GM21515 (cell line): ENCODE measurements around the gene SSBP3.
"Not testable (repeated sequence)": the region's sequence is repeated elsewhere in the genome, so short reads cannot be mapped to it uniquely, and the experiment has no call there.

Experiments
- ATAC-seq: cut with Tn5 transposase; IDR thresholded peaks from one replicate; pipeline ENCODE4 v1.9.1; 2021; ENCODE audit not compliant: unreplicated experiment

SSBP3 gene

GRCh38 chr1:54406339-54407153, at the start of gene SSBP3:
SSBP3 (minus strand) TSS chr1:54406394.
- peak; percentile 85 for ATAC-seq

GRCh38 chr1:54453509-54453908, 47.3 kb upstream of the SSBP3 start:
- no peak for ATAC-seq

- no peak for ATAC-seq
Observed at GRCh38 chr1:54453022-54453421, 46.8 kb upstream of the SSBP3 start.

GRCh38 chr1:54449431-54449830, 43.2 kb upstream of the SSBP3 start:
- ATAC-seq = not testable (repeated sequence)

- ATAC-seq = not testable (repeated sequence)
Observed at GRCh38 chr1:54448801-54449200, 42.6 kb upstream of the SSBP3 start.

GRCh38 chr1:54447081-54447480, 40.9 kb upstream of the SSBP3 start:
- not testable (repeated sequence) for ATAC-seq

- ATAC-seq = no peak
Observed at GRCh38 chr1:54442185-54442584, 36.0 kb upstream of the SSBP3 start.

- ATAC-seq = no peak
Observed at GRCh38 chr1:54439550-54440223, 33.5 kb upstream of the SSBP3 start.

- no peak for ATAC-seq
Observed at GRCh38 chr1:54437783-54438182, 31.6 kb upstream of the SSBP3 start.

- ATAC-seq = no peak
Observed at GRCh38 chr1:54436826-54437225, 30.6 kb upstream of the SSBP3 start.

- no peak for ATAC-seq
Observed at GRCh38 chr1:54429838-54430237, 23.6 kb upstream of the SSBP3 start.

- no peak for ATAC-seq
Observed at GRCh38 chr1:54428837-54429518, 22.8 kb upstream of the SSBP3 start.

- no peak for ATAC-seq
Observed at GRCh38 chr1:54425152-54425584, 19.0 kb upstream of the SSBP3 start.

- ATAC-seq = no peak
Observed at GRCh38 chr1:54424398-54424797, 18.2 kb upstream of the SSBP3 start.

- ATAC-seq = no peak
Observed at GRCh38 chr1:54421101-54421504, 14.9 kb upstream of the SSBP3 start.

- ATAC-seq = not testable (repeated sequence)
Observed at GRCh38 chr1:54418598-54418997, 12.4 kb upstream of the SSBP3 start.

GRCh38 chr1:54417123-54417522, 10.9 kb upstream of the SSBP3 start:
- no peak for ATAC-seq

GRCh38 chr1:54416435-54416834, 10.2 kb upstream of the SSBP3 start:
- no peak for ATAC-seq

GRCh38 chr1:54415991-54416390, 9.8 kb upstream of the SSBP3 start:
- ATAC-seq = no peak

GRCh38 chr1:54415533-54415932, 9.3 kb upstream of the SSBP3 start:
- ATAC-seq = no peak

GRCh38 chr1:54413732-54414131, 7.5 kb upstream of the SSBP3 start:
- no peak for ATAC-seq

GRCh38 chr1:54413295-54413694, 7.1 kb upstream of the SSBP3 start:
- no peak for ATAC-seq
